Lower lobe of right lung (tissue), 2 donors: ENCODE measurements around the gene OR6B1. TPM values are rescaled to one million over a fixed set of nuclear protein-coding genes. Genes with fewer than 3 reads are reported as not detected.

ENCODE experiments used
- ATAC-seq, 2 donors: fragments of 200-7000 bp; cut with Tn5 transposase; one replicate each; pipeline ENCODE4 v1.9.1; 2020 to 2022; ENCODE audit warnings: mild to moderate bottlenecking in 2 of 2, moderate library complexity in 2 of 2
- DNase-seq: peaks from one replicate; pipeline ENCODE4 v3.0.0-alpha.2; 2020
- H3K27ac ChIP-seq: fragments of 200-600 bp; one replicate; pipeline ENCODE4 v1.8.0; 2022
- H3K27me3 ChIP-seq: fragments of 200-600 bp; one replicate; pipeline ENCODE4 v1.8.0; 2022; ENCODE audit warnings: low read depth
- H3K36me3 ChIP-seq: fragments of 200-600 bp; one replicate; pipeline ENCODE4 v1.8.0; 2022; ENCODE audit warnings: mild to moderate bottlenecking
- H3K4me1 ChIP-seq: fragments of 200-600 bp; one replicate; pipeline ENCODE4 v1.8.0; 2022
- H3K4me3 ChIP-seq: fragments of 200-600 bp; one replicate; pipeline ENCODE4 v1.8.0; 2022; ENCODE audit warnings: mild to moderate bottlenecking
- H3K9me3 ChIP-seq: fragments of 200-600 bp; one replicate; pipeline ENCODE4 v1.8.0; 2022
- intact Hi-C: fragments of 100-400 bp; cut with DNase I; formaldehyde crosslinking; loops from one replicate; pipeline ENCODE4 v1.11.0; 2022
- total RNA-seq: library from RNA; stranded (reverse); fragmentation: NEBNext Ultra II Directional; extraction: Animal tissue kit (Norgen Biotek cat#: 25700); gene quantifications from one replicate; pipeline ENCODE4 v1.2.1, GENCODE V29; 2021
- TF ChIP-seq, protein P1 (sequence below): fragments of 200-600 bp; IDR thresholded peaks from one replicate; pipeline ENCODE4 v1.8.0; 2022; ENCODE audit warnings: antibody characterized with exemption, mild to moderate bottlenecking
- donor health status: DM: no; HTN: yes; CAD: no; lungs with severe emphysema.

The OR6B1 gene
- total RNA-seq, 1 donor from 2014 or later = not detected

DNA sequence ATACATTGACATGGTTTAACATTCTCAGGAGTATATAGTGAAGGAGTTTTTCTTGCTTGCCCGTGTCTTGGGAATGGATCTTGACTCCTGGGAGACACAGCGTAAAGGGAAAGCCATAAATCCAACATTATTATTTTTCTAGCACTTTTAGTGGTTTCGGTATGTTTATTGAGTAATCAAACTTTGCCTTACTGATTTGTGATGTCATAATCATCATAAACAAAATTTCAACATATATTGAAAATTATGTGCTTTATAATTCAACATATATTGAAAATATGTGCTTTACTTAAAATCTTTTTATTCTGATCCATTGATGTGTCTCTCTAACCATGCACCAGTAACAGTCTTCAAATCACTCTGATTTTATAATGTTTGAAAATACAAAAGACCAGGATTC lies 28.4 kb downstream of the OR6B1 start:
- intact Hi-C loops = no loop called here
- Histone ChIP-seq H3K4me1 (peaks cover 4% of the 10 kb centered on the region), H3K27ac (no peak overlapping the region), H3K36me3 (no peaks in the 10 kb centered on the region), H3K9me3 (no peaks in the 10 kb centered on the region), H3K27me3 (no peaks in the 10 kb centered on the region), H3K4me3 (no peak overlapping the region)
- DNase-seq = no peak
- TF ChIP-seq, protein P1, sequence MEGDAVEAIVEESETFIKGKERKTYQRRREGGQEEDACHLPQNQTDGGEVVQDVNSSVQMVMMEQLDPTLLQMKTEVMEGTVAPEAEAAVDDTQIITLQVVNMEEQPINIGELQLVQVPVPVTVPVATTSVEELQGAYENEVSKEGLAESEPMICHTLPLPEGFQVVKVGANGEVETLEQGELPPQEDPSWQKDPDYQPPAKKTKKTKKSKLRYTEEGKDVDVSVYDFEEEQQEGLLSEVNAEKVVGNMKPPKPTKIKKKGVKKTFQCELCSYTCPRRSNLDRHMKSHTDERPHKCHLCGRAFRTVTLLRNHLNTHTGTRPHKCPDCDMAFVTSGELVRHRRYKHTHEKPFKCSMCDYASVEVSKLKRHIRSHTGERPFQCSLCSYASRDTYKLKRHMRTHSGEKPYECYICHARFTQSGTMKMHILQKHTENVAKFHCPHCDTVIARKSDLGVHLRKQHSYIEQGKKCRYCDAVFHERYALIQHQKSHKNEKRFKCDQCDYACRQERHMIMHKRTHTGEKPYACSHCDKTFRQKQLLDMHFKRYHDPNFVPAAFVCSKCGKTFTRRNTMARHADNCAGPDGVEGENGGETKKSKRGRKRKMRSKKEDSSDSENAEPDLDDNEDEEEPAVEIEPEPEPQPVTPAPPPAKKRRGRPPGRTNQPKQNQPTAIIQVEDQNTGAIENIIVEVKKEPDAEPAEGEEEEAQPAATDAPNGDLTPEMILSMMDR = no peak
- no peak for ATAC-seq

DNA sequence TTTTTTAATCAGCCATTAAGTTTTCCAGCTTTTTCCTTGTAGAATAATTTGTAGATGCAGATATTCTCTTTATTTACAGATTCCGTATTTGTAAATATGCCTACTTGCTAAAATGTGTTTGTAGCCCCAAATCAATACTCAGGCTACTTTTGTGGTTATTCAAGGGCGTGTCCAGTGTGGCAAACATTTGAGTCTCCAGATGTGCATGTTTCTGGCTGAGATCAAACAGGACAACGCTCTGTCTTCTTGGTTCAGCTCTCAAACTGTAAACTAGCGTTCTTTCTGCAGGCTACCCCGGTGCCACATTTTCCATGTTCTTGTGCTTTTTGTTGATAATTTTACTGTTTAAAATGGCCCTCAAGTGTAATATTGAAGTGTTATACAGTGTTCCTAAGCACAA lies 32.4 kb downstream of the OR6B1 start:
- TF ChIP-seq, protein P1 = no peak
- no peak for DNase-seq
- Histone ChIP-seq H3K36me3 (no peaks in the 10 kb centered on the region), H3K27ac (no peak overlapping the region), H3K27me3 (no peaks in the 10 kb centered on the region), H3K4me3 (no peak overlapping the region), H3K4me1 (peaks cover 4% of the 10 kb centered on the region), H3K9me3 (no peaks in the 10 kb centered on the region)
- no peak for ATAC-seq
- intact Hi-C loops = no loop called here

DNA sequence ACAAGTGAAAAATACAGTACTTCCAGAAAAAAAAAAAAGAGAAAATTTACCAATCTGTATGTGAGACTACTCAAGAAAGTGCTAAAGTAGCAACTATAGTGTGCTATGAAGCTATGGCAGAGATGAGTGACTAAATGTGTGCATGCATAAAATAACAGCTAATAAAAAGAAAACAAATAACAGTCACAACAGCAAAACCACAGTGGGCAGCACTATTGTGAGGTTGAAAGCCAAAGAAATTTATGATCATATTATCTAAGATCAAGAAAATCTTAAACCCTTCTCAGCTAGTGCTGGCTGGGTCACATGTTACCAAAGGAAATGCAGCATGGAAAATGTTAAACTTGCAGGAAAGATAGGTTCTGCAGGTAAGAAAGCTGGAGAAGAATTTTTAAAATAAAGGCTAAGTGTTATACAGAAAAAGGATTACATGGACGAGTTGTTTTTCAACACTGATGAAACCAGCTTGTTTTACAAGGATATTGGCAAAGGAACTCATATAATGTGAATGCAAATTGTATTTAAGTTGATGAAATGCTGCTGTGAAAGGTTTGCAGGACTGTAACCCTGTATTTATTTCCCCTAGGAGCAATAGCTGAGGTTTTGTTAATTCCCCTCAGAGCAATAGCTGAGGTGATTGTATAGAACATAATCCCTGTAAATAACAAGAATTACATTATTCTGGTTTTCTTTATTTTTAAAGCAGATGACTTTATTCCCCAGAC lies 33.0 kb downstream of the OR6B1 start:
- Histone ChIP-seq H3K4me1 (peaks cover 4% of the 10 kb centered on the region), H3K9me3 (no peaks in the 10 kb centered on the region), H3K4me3 (no peak overlapping the region), H3K27ac (no peak overlapping the region), H3K36me3 (no peaks in the 10 kb centered on the region), H3K27me3 (no peaks in the 10 kb centered on the region)
- intact Hi-C loops = no loop called here
- DNase-seq (no peak), ATAC-seq (no peak)
- TF ChIP-seq, protein P1 = no peak

DNA sequence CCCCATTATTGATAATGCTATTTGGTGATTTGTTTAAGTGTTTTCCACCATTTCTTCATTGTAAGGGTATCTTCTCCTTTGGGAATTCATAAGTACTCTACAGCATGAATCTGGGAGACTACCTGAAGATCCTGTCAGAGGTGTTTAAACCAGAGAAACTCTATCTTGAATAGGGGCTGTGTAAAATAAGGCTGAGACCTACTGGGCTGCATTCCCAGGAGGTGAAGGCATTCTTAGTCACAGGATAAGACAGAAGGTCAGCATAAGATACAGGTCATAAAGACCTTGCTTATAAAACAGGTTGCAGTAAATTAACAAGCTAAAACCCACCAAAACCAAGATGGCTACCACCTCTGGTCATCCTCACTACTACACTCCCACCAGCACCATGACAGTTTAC lies 35.3 kb downstream of the OR6B1 start:
- no peak overlapping the region for H3K4me3 ChIP-seq
- H3K9me3 ChIP-seq = no peaks in the 10 kb centered on the region
- intact Hi-C loops = no loop called here
- H3K27ac ChIP-seq = no peak overlapping the region
- peaks cover 4% of the 10 kb centered on the region for H3K4me1 ChIP-seq
- H3K36me3 ChIP-seq = no peaks in the 10 kb centered on the region
- no peaks in the 10 kb centered on the region for H3K27me3 ChIP-seq
- DNase-seq (no peak), ATAC-seq (no peak)
- TF ChIP-seq, protein P1 = no peak

DNA sequence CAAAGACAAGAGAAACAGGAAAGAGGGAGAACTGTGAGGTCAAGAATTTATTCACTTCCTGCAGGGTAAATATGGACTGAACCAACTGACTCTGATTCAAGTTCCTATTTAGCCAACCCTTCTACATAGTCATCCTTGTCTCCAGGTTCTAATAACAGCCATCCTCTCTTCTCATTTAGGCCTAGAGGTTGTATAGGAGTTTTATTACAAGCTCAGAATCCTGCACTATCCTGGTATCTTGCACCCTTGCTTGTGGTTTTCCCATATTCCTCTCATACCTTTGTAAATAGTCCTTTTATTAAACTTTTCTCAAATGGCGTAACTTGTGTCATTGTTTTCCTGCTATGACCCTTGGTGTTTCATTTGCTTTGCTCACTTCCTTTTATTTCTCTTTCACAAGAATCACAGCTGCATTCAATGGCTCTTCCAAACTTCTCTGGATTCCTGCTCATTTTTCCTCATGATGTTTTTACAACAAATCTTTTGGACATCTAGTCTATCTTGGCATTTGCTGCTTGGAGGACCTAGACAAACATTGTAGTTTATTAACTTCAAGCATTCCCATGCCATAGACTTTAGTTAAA lies 36.3 kb downstream of the OR6B1 start:
- DNase-seq (no peak), ATAC-seq (no peak)
- H3K4me3 ChIP-seq = no peak overlapping the region
- intact Hi-C loops = no loop called here
- H3K36me3 ChIP-seq = no peaks in the 10 kb centered on the region
- TF ChIP-seq, protein P1 = no peak
- H3K9me3 ChIP-seq = no peaks in the 10 kb centered on the region
- H3K27me3 ChIP-seq = no peaks in the 10 kb centered on the region
- H3K27ac ChIP-seq = peak overlapping the region; percentile 39
- no peaks in the 10 kb centered on the region for H3K4me1 ChIP-seq
